Endothelial cell of umbilical vein (primary cell): Measurements from ENCODE around the gene ATOSB. TPM values are rescaled to one million over a fixed set of nuclear protein-coding genes. Genes with fewer than 3 reads are reported as not detected.

ENCODE experiments used
- BruUV-seq: library from RNA; stranded (reverse); fragments of 400-500 nt; replicated peaks from 2 replicates; lab custom pipeline; 2021; lab: Mats Ljungman, UMichigan
- CTCF ChIA-PET: fragments of 300-600, 350-600 bp; sonication (Branson Sonifier 250); formaldehyde crosslinking; loops from one replicate; lab custom pipeline; 2021; ENCODE audit warnings: antibody characterized with exemption, inconsistent platforms; lab: Charles Lee
- POLR2A ChIA-PET: fragments of 300-600, 350-600 bp; sonication (Branson Sonifier 250); formaldehyde crosslinking; loops from one replicate; lab custom pipeline; 2021; ENCODE audit warnings: antibody characterized with exemption, inconsistent platforms; lab: Charles Lee
- DNase-seq: peaks from one replicate; pipeline ENCODE4 v3.0.0-alpha.2; 2011; ENCODE audit warnings: low read depth, low spot score
- FAIRE-seq: peaks from 2 replicates; lab custom pipeline; 2011; peaks lifted over from hg19 to GRCh38; lab: Jason Lieb, UNC
- H2AFZ ChIP-seq: 2 replicates; pipeline ENCODE4 v1.6.0; 2012; ENCODE audit warnings: low read depth, low read length, control low read depth, inconsistent platforms
- H3K27ac ChIP-seq: 2 replicates; pipeline ENCODE4 v1.5.1; 2011; ENCODE audit warnings: low read depth, mild to moderate bottlenecking, control low read depth, low read length, moderate library complexity; ENCODE audit not compliant: insufficient read depth
- H3K27me3 ChIP-seq, 2 experiments: 2 replicates each; pipeline versions ENCODE4 v1.6.0 to v1.6.1; 2011; ENCODE audit warnings: low read length in 2 of 2, mixed read lengths in 1 of 2; ENCODE audit not compliant: control insufficient read depth in 2 of 2, insufficient read depth in 2 of 2
- H3K36me3 ChIP-seq, 2 experiments: 2 replicates in 1 of 2; 3 replicates in 1 of 2; pipeline ENCODE4 v1.5.1; 2011; ENCODE audit warnings: low read length in 2 of 2, mild to moderate bottlenecking in 1 of 2, moderate library complexity in 1 of 2; ENCODE audit not compliant: control insufficient read depth in 2 of 2, insufficient read depth in 2 of 2; ENCODE audit errors: extremely low read depth in 1 of 2
- H3K4me1 ChIP-seq: 3 replicates; pipeline ENCODE4 v1.5.1; 2011; ENCODE audit warnings: mild to moderate bottlenecking, low read length; ENCODE audit not compliant: control insufficient read depth, insufficient read depth; ENCODE audit errors: extremely low read depth
- H3K4me2 ChIP-seq: 2 replicates; pipeline ENCODE4 v1.6.1; 2011; ENCODE audit warnings: low read length, control low read depth, mixed read lengths; ENCODE audit not compliant: insufficient read depth
- H3K4me3 ChIP-seq, 3 experiments: fragments of 200-600 bp in 1 of 3; sonication (generic), shearing (Covaris generic) in 1 of 3; replicated peaks in 1 of 3; 2 replicates each; pipeline ENCODE4 v1.5.1; 2011 to 2016; ENCODE audit warnings: control low read depth in 3 of 3, low read length in 3 of 3, mild to moderate bottlenecking in 2 of 3, inconsistent platforms in 1 of 3, low read depth in 1 of 3, moderate library complexity in 1 of 3; ENCODE audit not compliant: insufficient read depth in 1 of 3
- H3K79me2 ChIP-seq: 2 replicates; pipeline ENCODE4 v1.6.0; 2012; ENCODE audit warnings: low read length, inconsistent platforms; ENCODE audit not compliant: control insufficient read depth, insufficient read depth
- H3K9ac ChIP-seq: replicated peaks from 2 replicates; pipeline ENCODE3; 2011; ENCODE audit warnings: low read length, control low read depth; ENCODE audit not compliant: insufficient read depth; ENCODE audit errors: extremely low read depth
- H3K9me1 ChIP-seq: replicated peaks from 3 replicates; pipeline ENCODE4 v1.6.0; 2011; ENCODE audit warnings: mild to moderate bottlenecking, low read length; ENCODE audit not compliant: control insufficient read depth, insufficient read depth; ENCODE audit errors: extremely low read depth
- H3K9me3 ChIP-seq: replicated peaks from 2 replicates; pipeline ENCODE4 v1.5.1; 2012; ENCODE audit warnings: low read length, inconsistent platforms; ENCODE audit not compliant: control insufficient read depth, insufficient read depth
- H4K20me1 ChIP-seq: replicated peaks from 2 replicates; pipeline ENCODE3; 2011; ENCODE audit warnings: mild to moderate bottlenecking, low read length; ENCODE audit not compliant: control insufficient read depth, insufficient read depth; ENCODE audit errors: extremely low read depth
- CTCF ChIP-seq, 2 donors: IDR thresholded peaks; 1 replicate in 1 of 2; 2 replicates in 1 of 2; pipeline ENCODE4 v1.5.1; 2011; ENCODE audit warnings: low read length in 2 of 2, mild to moderate bottlenecking in 2 of 2, moderate library complexity in 2 of 2, control low read depth in 1 of 2, inconsistent platforms in 1 of 2, low read depth in 1 of 2; ENCODE audit not compliant: insufficient read depth in 1 of 2; ENCODE audit errors: extremely low read depth in 1 of 2
- EZH2 ChIP-seq: IDR thresholded peaks from 2 replicates; pipeline ENCODE4 v1.6.1; 2012; ENCODE audit warnings: borderline replicate concordance, low read depth, mild to moderate bottlenecking, moderate library complexity, low read length, inconsistent platforms; ENCODE audit not compliant: severe bottlenecking
- FOS ChIP-seq: IDR thresholded peaks from 2 replicates; pipeline ENCODE4 v1.6.1; 2011; ENCODE audit warnings: mild to moderate bottlenecking, low read length, moderate library complexity, borderline replicate concordance; ENCODE audit not compliant: insufficient read depth
- GATA2 ChIP-seq: IDR thresholded peaks from 2 replicates; pipeline ENCODE4 v1.7.0; 2011; ENCODE audit warnings: low read depth, mild to moderate bottlenecking, moderate library complexity, mixed read lengths, low read length; ENCODE audit not compliant: insufficient read length, insufficient read depth
- JUN ChIP-seq: IDR thresholded peaks from 2 replicates; pipeline ENCODE4 v1.6.1; 2011; ENCODE audit warnings: borderline replicate concordance, low read depth; ENCODE audit not compliant: insufficient read length, insufficient read depth
- MYC ChIP-seq: IDR thresholded peaks from one replicate; pipeline ENCODE4 v1.6.1; 2011; ENCODE audit warnings: mild to moderate bottlenecking, low read depth, low read length
- POLR2A ChIP-seq: IDR thresholded peaks from 2 replicates; pipeline ENCODE4 v1.6.1; 2012; ENCODE audit warnings: low read depth, mild to moderate bottlenecking, control low read depth, low read length
- POLR2AphosphoS5 ChIP-seq: IDR thresholded peaks from 2 replicates; pipeline ENCODE4 v1.6.1; 2012; ENCODE audit warnings: low read depth, mild to moderate bottlenecking, control low read depth, low read length, moderate library complexity; ENCODE audit not compliant: insufficient read depth
- dilution Hi-C: fragments of 300-500 bp; cut with MboI; formaldehyde crosslinking; loops from one replicate; pipeline ENCODE4 v1.15.0; 2019; ENCODE audit warnings: low sequenced_read_pairs; ENCODE audit not compliant: extremely low pct_ligation_motif_present
- intact Hi-C: fragments of 100-400 bp; cut with micrococcal nuclease; formaldehyde crosslinking; loops from one replicate; pipeline ENCODE4 v1.10.0; 2022
- polyA plus RNA-seq, 4 experiments: library from polyadenylated mRNA; depleted of rRNA in 3 of 4; stranded (reverse) in 3 of 4; unstranded in 1 of 4; fragments of >200 nt; gene quantifications; 2 replicates each; pipeline versions ENCODE4 v1.2.1 to v1.2.3, GENCODE V29; 2011 to 2012; ENCODE audit warnings: missing spikeins in 1 of 4
- total RNA-seq: library from RNA; stranded (reverse); gene quantifications from 2 replicates; pipeline ENCODE4 v1.2.3, GENCODE V29; 2021
- TF ChIP-seq, protein P1 (sequence below): IDR thresholded peaks from 2 replicates; pipeline ENCODE4 v1.6.1; 2011; ENCODE audit not compliant: insufficient read depth, insufficient read length

ATOSB gene
- total and polyA plus RNA-seq, 2 donors (not counting 3 experiments of a cell fraction or from before 2014, with no cell fraction given): 34.7 to 58.0 TPM

GRCh38 chr9:35074791-35075190 is 40.9 kb downstream of the ATOSB start:
- no TSS peak for BruUV-seq
- no peak for DNase-seq
- no peaks in the 10 kb centered on the region for H3K9me1 ChIP-seq
- ChIA-PET POLR2A (no interaction called here), CTCF (no interaction called here)
- no peaks in the 10 kb centered on the region for H3K9me3 ChIP-seq
- H3K36me3 ChIP-seq: peaks cover 0 to 9% of the 10 kb centered on the region in 2 experiments
- H3K9ac ChIP-seq: no peak overlapping the region
- dilution Hi-C loops: no loop called here
- H4K20me1 ChIP-seq: peaks cover 4% of the 10 kb centered on the region
- TF ChIP-seq CTCF (IDR thresholded peaks at IDR 0.05; ENCODE audit: extremely low read depth in 1 of 2, insufficient read depth in 1 of 2, low read depth in 1 of 2, low read length in 2 of 2) (no peak), POLR2A (no peak), MYC (no peak), EZH2 (no peak), POLR2AphosphoS5 (no peak), JUN (no peak), GATA2 (no peak), FOS (no peak)
- TF ChIP-seq, protein P1, sequence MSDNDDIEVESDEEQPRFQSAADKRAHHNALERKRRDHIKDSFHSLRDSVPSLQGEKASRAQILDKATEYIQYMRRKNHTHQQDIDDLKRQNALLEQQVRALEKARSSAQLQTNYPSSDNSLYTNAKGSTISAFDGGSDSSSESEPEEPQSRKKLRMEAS: no peak
- H3K27me3 ChIP-seq: no peaks in the 10 kb centered on the region
- intact Hi-C loops: no loop called here
- H3K79me2 ChIP-seq: peaks cover 49% of the 10 kb centered on the region
- no peak overlapping the region for H3K4me3 ChIP-seq
- no peak for FAIRE-seq
- H3K27ac ChIP-seq: no peak overlapping the region
- H3K4me1 ChIP-seq: peaks cover 28% of the 10 kb centered on the region
- H2AFZ ChIP-seq: no peak overlapping the region
- no peak overlapping the region for H3K4me2 ChIP-seq
